Uterus (tissue), 4 donors: Measurements from ENCODE around the gene RCOR2. TPM values are rescaled to one million over a fixed set of nuclear protein-coding genes. Genes with fewer than 3 reads are reported as not detected.
A peak's percentile ranks its signal among the peaks of the same experiment; 100 is the strongest.
"Not testable (repeated sequence)": the region's sequence is repeated elsewhere in the genome, so short reads cannot be mapped to it uniquely, and the experiment has no call there.

ENCODE experiments used
- DNase-seq, 2 donors: peaks; one replicate each; pipeline ENCODE4 v3.0.0-alpha.2; 2019 to 2020
- H3K27ac ChIP-seq, 2 donors: fragments of 200-600 bp; sonication (generic); 1 replicate in 1 of 2; 2 replicates in 1 of 2; pipeline ENCODE4 v1.5.1; 2016 to 2018
- H3K27me3 ChIP-seq, 2 donors: fragments of 200-600 bp; sonication (generic); one replicate each; pipeline ENCODE4 v1.5.1; 2018 to 2019; ENCODE audit warnings: control low read depth in 1 of 2
- H3K36me3 ChIP-seq, 2 donors: fragments of 200-600 bp; sonication (generic); one replicate each; pipeline ENCODE4 v1.5.1; 2019; ENCODE audit warnings: control low read depth in 1 of 2
- H3K4me1 ChIP-seq, 2 donors: fragments of 200-600 bp; sonication (generic); one replicate each; pipeline ENCODE4 v1.5.1; 2018 to 2019; ENCODE audit warnings: control low read depth in 1 of 2
- H3K4me3 ChIP-seq, 2 donors: fragments of 200-600 bp; sonication (generic); 1 replicate in 1 of 2; 2 replicates in 1 of 2; pipeline ENCODE4 v1.5.1; 2018 to 2019; ENCODE audit warnings: mild to moderate bottlenecking in 1 of 2
- H3K9me3 ChIP-seq, 2 donors: fragments of 200-600 bp; sonication (generic); one replicate each; pipeline ENCODE4 v1.5.1; 2019; ENCODE audit warnings: control low read depth in 1 of 2
- CTCF ChIP-seq, 4 experiments: fragments of 200-600 bp in 2 of 4; fragments of 450-650 bp in 2 of 4; sonication (generic) in 2 of 4; IDR thresholded peaks; one replicate each; pipeline ENCODE4 v1.5.1; 2016 to 2019; ENCODE audit warnings: antibody characterized with exemption in 4 of 4, mild to moderate bottlenecking in 2 of 4, moderate library complexity in 1 of 4
- POLR2A ChIP-seq, 2 donors: fragments of 450-650 bp; IDR thresholded peaks; one replicate each; pipeline ENCODE4 v1.6.1; 2016; ENCODE audit warnings: antibody characterized with exemption in 2 of 2, mild to moderate bottlenecking in 1 of 2, moderate library complexity in 1 of 2
- intact Hi-C: fragments of 100-400 bp; cut with DNase I; formaldehyde crosslinking; loops from one replicate; pipeline ENCODE4 v1.15.1; 2023; ENCODE audit warnings: low total_unique reads
- small RNA-seq: library from RNA; depleted of rRNA; stranded (forward); fragments of <200 nt; gene quantifications from one replicate; pipeline ENCODE3, GENCODE V24; 2016
- total RNA-seq, 4 donors: library from RNA; depleted of rRNA in 3 of 4; stranded (reverse); fragments of >200 nt in 3 of 4; gene quantifications; one replicate each; pipeline versions ENCODE4 v1.1.0 to v1.2.4, GENCODE V29; 2014 to 2023
- donor health status: DM: yes; HTN: yes; CAD: no.

Gene RCOR2
- total RNA-seq, 4 donors from 2014 or later = 5.8 to 11.8 TPM; not detected in 2

- Histone ChIP-seq H3K4me1 (peaks cover 18 to 32% of the 10 kb centered on the region in 2 donors), H3K9me3 (no peaks in the 10 kb centered on the region), H3K27ac (peak overlapping the region in 1 of 2 donors; percentile 38), H3K36me3 (no peaks in the 10 kb centered on the region), H3K4me3 (no peak overlapping the region), H3K27me3 (no peaks in the 10 kb centered on the region)
- intact Hi-C loops = no loop called here
- DNase-seq = no peak
- TF ChIP-seq POLR2A (IDR thresholded peaks at IDR 0.05) (no peak), CTCF (IDR thresholded peaks at IDR 0.05) (no peak)
Measured at GRCh38 chr11:63869171-63869591, 47.8 kb downstream of the RCOR2 start.

DNA sequence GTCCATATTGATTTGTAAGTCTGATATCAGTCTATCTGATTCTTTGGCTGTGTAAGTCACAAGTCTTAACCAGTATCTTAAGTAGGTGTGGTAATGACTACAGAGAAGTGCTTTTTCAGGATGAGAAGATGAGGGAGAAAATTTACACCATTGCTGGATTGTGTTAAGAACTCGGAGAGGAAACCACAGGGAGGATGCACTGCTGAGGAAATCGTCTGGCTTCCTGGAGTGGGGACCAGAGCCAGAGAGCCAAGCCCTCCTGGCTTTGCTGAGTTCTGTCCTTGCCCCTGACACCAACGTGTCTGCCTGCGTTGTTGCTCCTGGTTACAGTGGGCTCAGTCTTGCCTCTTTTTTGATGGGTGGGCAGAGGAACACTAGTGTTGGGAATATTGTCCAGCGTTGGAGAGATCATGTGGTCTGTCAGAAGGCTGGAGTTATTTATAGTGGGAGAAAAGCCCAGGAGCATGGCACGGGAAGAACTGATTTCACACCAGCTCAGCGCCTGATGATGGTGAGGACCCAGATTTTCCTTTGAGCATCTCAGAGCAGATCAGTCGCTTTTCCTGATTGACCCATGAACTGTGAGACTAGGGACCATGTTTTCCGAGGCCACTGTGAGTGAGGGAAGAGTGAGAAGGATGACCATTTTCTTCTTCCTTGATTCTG is 48.4 kb downstream of the RCOR2 start:
- H3K9me3 ChIP-seq = no peaks in the 10 kb centered on the region
- intact Hi-C loops = no loop called here
- no peak for DNase-seq
- no peaks in the 10 kb centered on the region for H3K27me3 ChIP-seq
- TF ChIP-seq CTCF (IDR thresholded peaks at IDR 0.05) (no peak), POLR2A (IDR thresholded peaks at IDR 0.05) (no peak)
- no peak overlapping the region for H3K4me3 ChIP-seq
- H3K27ac ChIP-seq = no peak overlapping the region
- no peaks in the 10 kb centered on the region for H3K36me3 ChIP-seq
- H3K4me1 ChIP-seq = peaks cover 13 to 32% of the 10 kb centered on the region in 2 donors

- no peak for DNase-seq
- H3K27ac ChIP-seq = no peak overlapping the region
- no peak for TF ChIP-seq POLR2A (IDR thresholded peaks at IDR 0.05)
- no peak for TF ChIP-seq CTCF (IDR thresholded peaks at IDR 0.05)
- no peaks in the 10 kb centered on the region for H3K36me3 ChIP-seq
- no peaks in the 10 kb centered on the region for H3K9me3 ChIP-seq
- peaks cover 5 to 22% of the 10 kb centered on the region in 2 donors for H3K4me1 ChIP-seq
- intact Hi-C loops = no loop called here
- no peak overlapping the region for H3K4me3 ChIP-seq
- no peaks in the 10 kb centered on the region for H3K27me3 ChIP-seq
Measured at GRCh38 chr11:63867511-63867910, 49.5 kb downstream of the RCOR2 start.

DNA sequence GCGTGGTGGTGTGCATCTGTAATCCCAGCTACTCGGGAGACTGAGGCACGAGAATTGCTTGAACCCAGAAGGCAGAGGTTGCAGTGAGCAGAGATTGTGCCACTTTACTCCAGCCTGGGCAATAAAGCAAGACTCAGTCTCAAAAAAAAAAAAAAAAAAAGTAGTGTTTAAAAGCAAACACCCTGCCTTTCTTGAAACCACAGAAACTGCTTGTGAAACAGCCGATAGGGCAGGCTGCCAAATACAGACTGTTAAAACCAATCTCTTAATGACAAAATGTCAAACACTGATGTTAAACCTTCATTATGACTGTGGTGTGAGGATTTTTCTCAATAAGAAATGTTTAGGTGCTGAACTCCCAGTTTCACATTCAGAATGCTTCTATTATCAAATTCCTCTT is 50.8 kb downstream of the RCOR2 start:
- no peak overlapping the region for H3K27ac ChIP-seq
- peaks cover 0 to 18% of the 10 kb centered on the region in 2 donors for H3K4me1 ChIP-seq
- H3K9me3 ChIP-seq = no peaks in the 10 kb centered on the region
- no peak for TF ChIP-seq POLR2A (IDR thresholded peaks at IDR 0.05)
- TF ChIP-seq CTCF (IDR thresholded peaks at IDR 0.05) = no peak
- H3K4me3 ChIP-seq = no peak overlapping the region
- DNase-seq = peak in 1 of 2 donors; percentile 38
- H3K27me3 ChIP-seq = no peaks in the 10 kb centered on the region
- intact Hi-C loops = no loop called here
- H3K36me3 ChIP-seq = no peaks in the 10 kb centered on the region

DNA sequence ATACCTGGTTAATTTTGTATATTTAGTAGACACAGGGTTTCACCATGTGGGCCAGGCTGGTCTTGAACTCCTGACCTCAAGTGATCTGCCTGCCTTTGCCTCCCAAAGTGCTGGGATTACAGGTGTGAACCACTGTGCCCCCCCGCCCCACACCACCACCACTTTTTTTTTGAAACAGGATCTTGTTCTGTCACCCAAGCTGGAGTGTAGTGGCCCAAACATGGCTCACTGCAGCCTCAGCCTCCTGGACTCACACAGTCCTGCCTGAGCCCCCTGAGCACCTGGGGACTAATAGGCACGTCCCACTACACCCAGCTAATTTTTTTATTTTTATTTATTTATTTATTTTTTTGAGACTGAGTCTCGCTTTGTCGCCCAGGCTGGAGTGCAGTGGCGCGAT is 53.3 kb downstream of the RCOR2 start:
- H3K27me3 ChIP-seq, H3K4me1 ChIP-seq, H3K4me3 ChIP-seq, DNase-seq, H3K9me3 ChIP-seq, intact Hi-C loops, H3K36me3 ChIP-seq, H3K27ac ChIP-seq: not testable (repeated sequence)

GRCh38 chr11:63862923-63863322 is 54.0 kb downstream of the RCOR2 start:
- TF ChIP-seq POLR2A (IDR thresholded peaks at IDR 0.05) = no peak
- Histone ChIP-seq H3K4me1 (no peaks in the 10 kb centered on the region), H3K36me3 (no peaks in the 10 kb centered on the region), H3K27ac (no peak overlapping the region), H3K4me3 (no peak overlapping the region), H3K9me3 (no peaks in the 10 kb centered on the region), H3K27me3 (no peaks in the 10 kb centered on the region)
- no peak for DNase-seq
- intact Hi-C loops = no loop called here

Small RNAs within 50 kb of the gene (small RNA-seq; reads per million reads assigned to genes)
- gene RNU6-1306P = not detected

Other genes starting within 250 kb of the RCOR2 start
- gene ATL3, start 245.8 kb downstream of the RCOR2 start, total RNA-seq = 100 to 1,000 TPM in 1 of 4 donors, 10 to 100 TPM in 3; 49.4 to 158 (median 87.6) TPM
- 10 to 100 TPM; 52.5 to 86.8 (median 63.9) TPM for gene RTN3, start 235.7 kb downstream of the RCOR2 start, total RNA-seq
- gene ZFTA, start 148.4 kb downstream of the RCOR2 start, total RNA-seq = 10 to 100 TPM; 19.7 to 61.5 (median 48.4) TPM
- 10 to 100 TPM in 2 of 4 donors, 1 to 10 TPM in 2; 1.3 to 28.7 (median 10.6) TPM for gene SPINDOC, start 103.7 kb downstream of the RCOR2 start, total RNA-seq
- gene MARK2, start 78.1 kb downstream of the RCOR2 start, total RNA-seq = 10 to 100 TPM in 3 of 4 donors, 1 to 10 TPM in 1; 6.9 to 36.5 (median 17.7) TPM
- gene NAA40, start 21.8 kb upstream of the RCOR2 start, total RNA-seq = 10 to 100 TPM in 2 of 4 donors, 1 to 10 TPM in 2; 2.1 to 17.8 (median 9.2) TPM
- gene COX8A, start 57.5 kb upstream of the RCOR2 start, total RNA-seq = 100 to 1,000 TPM in 3 of 4 donors, 10 to 100 TPM in 1; 41.0 to 359 (median 139) TPM
- 10 to 100 TPM; 29.5 to 54.6 (median 45.8) TPM for gene OTUB1, start 69.3 kb upstream of the RCOR2 start, total RNA-seq
- gene FLRT1, start 118.8 kb upstream of the RCOR2 start, total RNA-seq = 1 to 10 TPM in 2 of 4 donors, under 1 TPM in 1, not detected in 1; 0.26 to 7.3 (median 1.9) TPM
- 10 to 100 TPM in 1 of 4 donors, 1 to 10 TPM in 3; 1.8 to 27.1 (median 6.6) TPM for gene MACROD1, start 248.9 kb upstream of the RCOR2 start, total RNA-seq